ENCODE measurements around the gene HIRA.

- no peak for TF ChIP-seq POLR2A (IDR thresholded peaks at IDR 0.05)
- TF ChIP-seq, protein P1, sequence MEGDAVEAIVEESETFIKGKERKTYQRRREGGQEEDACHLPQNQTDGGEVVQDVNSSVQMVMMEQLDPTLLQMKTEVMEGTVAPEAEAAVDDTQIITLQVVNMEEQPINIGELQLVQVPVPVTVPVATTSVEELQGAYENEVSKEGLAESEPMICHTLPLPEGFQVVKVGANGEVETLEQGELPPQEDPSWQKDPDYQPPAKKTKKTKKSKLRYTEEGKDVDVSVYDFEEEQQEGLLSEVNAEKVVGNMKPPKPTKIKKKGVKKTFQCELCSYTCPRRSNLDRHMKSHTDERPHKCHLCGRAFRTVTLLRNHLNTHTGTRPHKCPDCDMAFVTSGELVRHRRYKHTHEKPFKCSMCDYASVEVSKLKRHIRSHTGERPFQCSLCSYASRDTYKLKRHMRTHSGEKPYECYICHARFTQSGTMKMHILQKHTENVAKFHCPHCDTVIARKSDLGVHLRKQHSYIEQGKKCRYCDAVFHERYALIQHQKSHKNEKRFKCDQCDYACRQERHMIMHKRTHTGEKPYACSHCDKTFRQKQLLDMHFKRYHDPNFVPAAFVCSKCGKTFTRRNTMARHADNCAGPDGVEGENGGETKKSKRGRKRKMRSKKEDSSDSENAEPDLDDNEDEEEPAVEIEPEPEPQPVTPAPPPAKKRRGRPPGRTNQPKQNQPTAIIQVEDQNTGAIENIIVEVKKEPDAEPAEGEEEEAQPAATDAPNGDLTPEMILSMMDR (IDR thresholded peaks at IDR 0.05): no peak
These were observed 48.0 kb upstream of the HIRA start, which contains the start of gene CDC45 for GRCh38 chr22:19479355-19480172.
